Neural cell (in vitro differentiated cells): Measurements from ENCODE around the gene TP53AIP1.

Experiments
- CTCF ChIP-seq: fragments of 450-650 bp; IDR thresholded peaks from 2 replicates; pipeline ENCODE4 v1.5.1; 2014; ENCODE audit warnings: antibody characterized with exemption, mild to moderate bottlenecking, moderate library complexity; ENCODE audit not compliant: poor library complexity, severe bottlenecking
- EP300 ChIP-seq: fragments of 450-650 bp; conservative IDR thresholded peaks from 2 replicates; pipeline ENCODE4 v1.6.1; 2014; ENCODE audit warnings: antibody characterized with exemption, mild to moderate bottlenecking, moderate library complexity; ENCODE audit not compliant: poor library complexity, severe bottlenecking
- EZH2 ChIP-seq: fragments of 200-600, 300-800 bp; shearing (Covaris generic), sonication (generic); IDR thresholded peaks from 2 replicates; pipeline ENCODE4 v1.6.1; 2014; ENCODE audit warnings: antibody characterized with exemption, low read length, borderline replicate concordance, mild to moderate bottlenecking; ENCODE audit not compliant: insufficient read depth, poor library complexity, severe bottlenecking
- MXI1 ChIP-seq: fragments of 450-650 bp; conservative IDR thresholded peaks from 2 replicates; pipeline ENCODE4 v1.6.1; 2014; ENCODE audit warnings: antibody characterized with exemption, mild to moderate bottlenecking; ENCODE audit not compliant: poor library complexity, severe bottlenecking
- POLR2AphosphoS5 ChIP-seq: IDR thresholded peaks from 2 replicates; pipeline ENCODE4 v1.6.1; 2012
- RAD21 ChIP-seq: fragments of 450-650 bp; conservative IDR thresholded peaks from 2 replicates; pipeline ENCODE4 v1.6.1; 2014; ENCODE audit warnings: antibody characterized with exemption, mild to moderate bottlenecking, moderate library complexity
- REST ChIP-seq: IDR thresholded peaks from 2 replicates; pipeline ENCODE4 v1.6.1; 2012; ENCODE audit warnings: borderline replicate concordance
- TAF1 ChIP-seq: IDR thresholded peaks from 2 replicates; pipeline ENCODE4 v1.6.1; 2012; ENCODE audit warnings: low read depth

- TF ChIP-seq CTCF, result no peak
- no peak for TF ChIP-seq EP300
- TF ChIP-seq POLR2AphosphoS5, result no peak
- TF ChIP-seq TAF1, result no peak
- no peak for TF ChIP-seq MXI1
- no peak for TF ChIP-seq EZH2
- no peak for TF ChIP-seq RAD21
- TF ChIP-seq REST, result no peak
Observed at GRCh38 chr11:128970598-128971190, 28.0 kb upstream of the TP53AIP1 start.
